ENCODE results near the gene RNASE13. TPM values are rescaled to one million over a fixed set of nuclear protein-coding genes. Genes with fewer than 3 reads are reported as not detected.

The RNASE13 gene
- polyA plus RNA-seq, 2 of the 4 experiments (the other 2 are of a cell fraction) = not detected

GRCh38 chr14:21038441-21039422 is 4.1 kb upstream of the RNASE13 start:
- 68% methylated on average over 10 of the region's 10 CpGs for WGBS (ENCODE audit: missing lambda C conversion rate)
- TF ChIP-seq SMC3 (IDR thresholded peaks at IDR 0.05) (no peak), POLR2A (IDR thresholded peaks at IDR 0.05; ENCODE audit: low read length) (no peak), ESRRA (IDR thresholded peaks at IDR 0.05; ENCODE audit: borderline replicate concordance, low read length) (no peak), CBX8 (IDR thresholded peaks at IDR 0.05) (no peak), E2F6 (IDR thresholded peaks at IDR 0.05; ENCODE audit: borderline replicate concordance, low read depth) (no peak), ZNF302 (CRISPR knock-in tag; IDR thresholded peaks at IDR 0.05) (no peak), NFE2L2 (conservative IDR thresholded peaks at IDR 0.05; ENCODE audit: low read length) (no peak), KDM5A (IDR thresholded peaks at IDR 0.05) (no peak), BHLHE40 (IDR thresholded peaks at IDR 0.05; ENCODE audit: low read depth, low read length) (no peak), RCOR1 (IDR thresholded peaks at IDR 0.05; ENCODE audit: low read depth, low read length) (no peak)
- Histone ChIP-seq H3K4me2 (no peak overlapping the region), H3K4me1 (no peaks in the 10 kb centered on the region), H3K9me3 (no peaks in the 10 kb centered on the region), H3K27ac (no peak overlapping the region), H3K4me3 (no peak overlapping the region)
- ChIA-PET CTCF (interaction anchor here (0.8 to 7.3 kb wide), 21 partner anchors 7 to 347 kb away, joined by 3 to 323 read pairs (median 10); partner anchors contain the start of genes ARHGEF40 and NDRG2), POLR2A (no interaction called here)
- ATAC-seq (no peak), DNase-seq (ENCODE audit: low read depth in 1 of 2, low spot score in 1 of 2) (no peak), FAIRE-seq (no peak)

- FAIRE-seq = no peak
- Histone ChIP-seq H3K4me3 (no peak overlapping the region), H3K9me3 (no peaks in the 10 kb centered on the region), H3K27ac (no peak overlapping the region), H3K4me1 (no peaks in the 10 kb centered on the region), H3K4me2 (no peak overlapping the region)
- DNase-seq (ENCODE audit: low read depth in 1 of 2, low spot score in 1 of 2) = no peak
- WGBS (ENCODE audit: missing lambda C conversion rate) = 22% methylated on average over 3 of the region's 3 CpGs
- ChIA-PET CTCF (interaction anchor here (1.1 to 12.5 kb wide), 3 partner anchors 21 to 163 kb away, joined by 3 to 210 read pairs (median 16); no protein-coding TSS in a partner anchor), POLR2A (no interaction called here)
- ATAC-seq = no peak
- TF ChIP-seq HOXB13 (CRISPR knock-in tag; IDR thresholded peaks at IDR 0.05; ENCODE audit: low read depth) = no peak
- no peak for TF ChIP-seq KDM1A (IDR thresholded peaks at IDR 0.05; ENCODE audit: low read depth)
Observed at GRCh38 chr14:21037156-21037555, 2.5 kb upstream of the RNASE13 start.

- FAIRE-seq (no peak), ATAC-seq (no peak), DNase-seq (ENCODE audit: low read depth in 1 of 2, low spot score in 1 of 2) (no peak)
- no peak overlapping the region for H3K27ac ChIP-seq
- H3K4me2 ChIP-seq = no peak overlapping the region
- CTCF ChIA-PET = interaction anchor here (1.1 to 12.5 kb wide), 4 partner anchors 21 to 163 kb away, joined by 3 to 210 read pairs (median 11); no protein-coding TSS in a partner anchor
- H3K9me3 ChIP-seq = no peaks in the 10 kb centered on the region
- no peak overlapping the region for H3K4me3 ChIP-seq
- no peaks in the 10 kb centered on the region for H3K4me1 ChIP-seq
- POLR2A ChIA-PET = no interaction called here
- WGBS (ENCODE audit: missing lambda C conversion rate) = 76% methylated on average over 7 of the region's 7 CpGs
- TF ChIP-seq HOXB5 (CRISPR knock-in tag; IDR thresholded peaks at IDR 0.05) (no peak), CTCF (IDR thresholded peaks at IDR 0.05) (no peak), CBX2 (IDR thresholded peaks at IDR 0.05; ENCODE audit: borderline replicate concordance, low read depth) (no peak), KDM5A (IDR thresholded peaks at IDR 0.05) (no peak), HOXB13 (CRISPR knock-in tag; IDR thresholded peaks at IDR 0.05; ENCODE audit: low read depth) (no peak), ATOH8 (CRISPR knock-in tag; IDR thresholded peaks at IDR 0.05; ENCODE audit: low read depth) (no peak), CHD4 (IDR thresholded peaks at IDR 0.05; ENCODE audit: borderline replicate concordance) (no peak), NR3C1 (IDR thresholded peaks at IDR 0.05) (no peak), FOXS1 (CRISPR knock-in tag; IDR thresholded peaks at IDR 0.05) (no peak), POLR2A (IDR thresholded peaks at IDR 0.05; ENCODE audit: low read length) (no peak), ZSCAN20 (CRISPR knock-in tag; IDR thresholded peaks at IDR 0.05) (no peak), REST (IDR thresholded peaks at IDR 0.05) (no peak), CHD2 (IDR thresholded peaks at IDR 0.05; ENCODE audit: low read length, partially characterized antibody) (no peak), MAFK (IDR thresholded peaks at IDR 0.05; ENCODE audit: partially characterized antibody) (no peak), MAZ (IDR thresholded peaks at IDR 0.05; ENCODE audit: borderline replicate concordance, low read depth, low read length) (no peak), RARB (CRISPR knock-in tag; IDR thresholded peaks at IDR 0.05) (no peak), CEBPB (IDR thresholded peaks at IDR 0.05) (no peak), HES2 (IDR thresholded peaks at IDR 0.05) (no peak)
Observed at GRCh38 chr14:21036751-21037150, 2.1 kb upstream of the RNASE13 start.

Data from A549 (cell line).